Stomach (tissue), 9 donors: Measurements from ENCODE around the gene AKAP7. TPM values are rescaled to one million over a fixed set of nuclear protein-coding genes. Genes with fewer than 3 reads are reported as not detected.

ENCODE experiments used
- DNase-seq, 2 donors: peaks; one replicate each; pipeline versions ENCODE4 v3.0.0 to v3.0.0-alpha.2; 2013 to 2019
- H3K27ac ChIP-seq, 5 donors: fragments of 200-600 bp in 4 of 5; sonication (generic) in 4 of 5; one replicate each; pipeline ENCODE4 v1.5.1; 2013 to 2019; ENCODE audit warnings: mild to moderate bottlenecking in 1 of 5, moderate library complexity in 1 of 5
- H3K27me3 ChIP-seq, 3 donors: fragments of 200-600 bp; sonication (generic); one replicate each; pipeline ENCODE4 v1.5.1; 2017 to 2019; ENCODE audit warnings: mixed run types in 1 of 3
- H3K36me3 ChIP-seq, 4 donors: fragments of 200-600 bp; sonication (generic); 1 replicate in 3 of 4; 2 replicates in 1 of 4; pipeline ENCODE4 v1.5.1; 2016 to 2019
- H3K4me1 ChIP-seq, 4 donors: fragments of 200-600 bp; sonication (generic); one replicate each; pipeline ENCODE4 v1.5.1; 2016 to 2019
- H3K4me3 ChIP-seq, 4 donors: fragments of 200-600 bp; sonication (generic) in 3 of 4; one replicate each; pipeline ENCODE4 v1.5.1; 2016 to 2019; ENCODE audit warnings: mild to moderate bottlenecking in 1 of 4
- H3K9me3 ChIP-seq, 4 donors: fragments of 200-600 bp; sonication (generic); one replicate each; pipeline ENCODE4 v1.5.1; 2016 to 2019
- EP300 ChIP-seq: sonication (generic); formaldehyde crosslinking; IDR thresholded peaks from one replicate; pipeline ENCODE4 v1.6.1; 2017; ENCODE audit warnings: antibody characterized with exemption
- POLR2A ChIP-seq, 4 donors: fragments of 450-650 bp; IDR thresholded peaks; one replicate each; pipeline ENCODE4 v1.6.1; 2016; ENCODE audit warnings: antibody characterized with exemption in 4 of 4, control low read depth in 2 of 4, mild to moderate bottlenecking in 1 of 4, moderate library complexity in 1 of 4
- POLR2AphosphoS5 ChIP-seq, 3 donors: sonication (generic); formaldehyde crosslinking; IDR thresholded peaks; one replicate each; pipeline ENCODE4 v1.6.1; 2016; ENCODE audit warnings: antibody characterized with exemption in 3 of 3
- WGBS, 5 donors: extraction: QIAGEN DNeasy Blood & Tissue Kit in 3 of 5; methylation state at CpG; one replicate each; pipeline versions ENCODE4 v1.1.5 to v1.1.7; 2013 to 2018; 5-methylcytosine and 5-hydroxymethylcytosine counted together
- intact Hi-C: fragments of 100-400 bp; cut with DNase I; formaldehyde crosslinking; loops from one replicate; pipeline ENCODE4 v1.15.1; 2023; ENCODE audit warnings: low total_unique reads
- polyA plus RNA-seq, 3 donors: library from polyadenylated mRNA; stranded (reverse); fragments of 200-250 nt; gene quantifications; one replicate each; pipeline ENCODE4 v1.2.3, GENCODE V29; 2013
- total RNA-seq, 5 donors: library from RNA; depleted of rRNA; stranded (reverse); fragments of >200 nt; gene quantifications; one replicate each; pipeline versions ENCODE4 v1.1.0 to v1.2.3, GENCODE V29; 2014 to 2016
- TF ChIP-seq, protein P1 (sequence below), 7 experiments: fragments of 450-650 bp in 4 of 7; fragments of 200-600 bp in 3 of 7; sonication (generic) in 3 of 7; IDR thresholded peaks; one replicate each; pipeline ENCODE4 v1.5.1; 2016 to 2019; ENCODE audit warnings: antibody characterized with exemption in 7 of 7, control low read depth in 2 of 7, mild to moderate bottlenecking in 1 of 7
- donor health status: healthy with polysubstance abuse.
- donor health status: Bipolar disorder and iron deficiency.
- donor health status: healthy.

The AKAP7 gene
- total and polyA plus RNA-seq, 8 donors = 1.3 to 59.5 (median 4.6) TPM

DNA sequence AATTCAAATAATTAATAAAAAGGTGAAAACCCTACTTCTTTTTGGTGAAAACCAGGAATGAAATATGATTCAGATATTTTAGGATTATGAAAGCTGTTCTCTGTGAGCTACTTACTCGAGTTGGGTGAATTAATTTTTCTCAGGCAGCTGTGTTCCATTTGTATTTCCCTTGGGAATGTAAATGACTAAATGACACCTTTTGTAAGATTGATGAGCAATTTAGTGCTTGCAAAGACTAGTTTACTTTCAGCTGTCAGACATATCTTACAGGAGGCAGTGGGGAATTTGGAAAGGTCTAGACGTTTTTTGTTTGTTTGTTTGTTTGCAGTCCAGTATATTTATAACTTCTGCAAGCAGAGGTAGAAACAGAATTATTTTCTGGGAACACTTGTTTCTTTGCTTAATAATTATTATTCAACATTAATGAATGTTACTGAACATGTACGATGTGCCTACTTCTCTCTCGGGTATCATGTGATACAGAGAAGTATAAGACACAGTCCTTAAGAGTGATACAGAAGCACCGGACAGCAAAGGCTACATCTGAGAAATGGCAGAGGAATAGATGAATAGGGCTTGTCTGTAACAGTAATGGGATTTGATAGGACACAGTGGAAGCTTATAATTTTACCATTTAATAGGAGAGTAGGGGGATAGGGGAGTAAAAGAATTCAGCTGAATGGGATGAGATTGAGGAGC, 91.3 kb downstream of the AKAP7 start:
- H3K27ac ChIP-seq = no peak overlapping the region
- H3K4me3 ChIP-seq = no peak overlapping the region
- H3K27me3 ChIP-seq = no peaks in the 10 kb centered on the region
- peaks cover 0 to 8% (median 3%) of the 10 kb centered on the region in 4 donors for H3K36me3 ChIP-seq
- WGBS, 5 donors = 80 to 88% (median 82%) methylated on average over 5 of the region's 5 CpGs
- intact Hi-C loops = no loop called here
- no peak for DNase-seq
- no peak for TF ChIP-seq EP300
- no peak for TF ChIP-seq POLR2A (IDR thresholded peaks at IDR 0.05)
- TF ChIP-seq, protein P1, sequence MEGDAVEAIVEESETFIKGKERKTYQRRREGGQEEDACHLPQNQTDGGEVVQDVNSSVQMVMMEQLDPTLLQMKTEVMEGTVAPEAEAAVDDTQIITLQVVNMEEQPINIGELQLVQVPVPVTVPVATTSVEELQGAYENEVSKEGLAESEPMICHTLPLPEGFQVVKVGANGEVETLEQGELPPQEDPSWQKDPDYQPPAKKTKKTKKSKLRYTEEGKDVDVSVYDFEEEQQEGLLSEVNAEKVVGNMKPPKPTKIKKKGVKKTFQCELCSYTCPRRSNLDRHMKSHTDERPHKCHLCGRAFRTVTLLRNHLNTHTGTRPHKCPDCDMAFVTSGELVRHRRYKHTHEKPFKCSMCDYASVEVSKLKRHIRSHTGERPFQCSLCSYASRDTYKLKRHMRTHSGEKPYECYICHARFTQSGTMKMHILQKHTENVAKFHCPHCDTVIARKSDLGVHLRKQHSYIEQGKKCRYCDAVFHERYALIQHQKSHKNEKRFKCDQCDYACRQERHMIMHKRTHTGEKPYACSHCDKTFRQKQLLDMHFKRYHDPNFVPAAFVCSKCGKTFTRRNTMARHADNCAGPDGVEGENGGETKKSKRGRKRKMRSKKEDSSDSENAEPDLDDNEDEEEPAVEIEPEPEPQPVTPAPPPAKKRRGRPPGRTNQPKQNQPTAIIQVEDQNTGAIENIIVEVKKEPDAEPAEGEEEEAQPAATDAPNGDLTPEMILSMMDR (IDR thresholded peaks at IDR 0.05) = no peak
- no peak for TF ChIP-seq POLR2AphosphoS5 (IDR thresholded peaks at IDR 0.05)
- H3K9me3 ChIP-seq = no peaks in the 10 kb centered on the region
- peaks cover 0 to 5% (median 2%) of the 10 kb centered on the region in 4 donors for H3K4me1 ChIP-seq

DNA sequence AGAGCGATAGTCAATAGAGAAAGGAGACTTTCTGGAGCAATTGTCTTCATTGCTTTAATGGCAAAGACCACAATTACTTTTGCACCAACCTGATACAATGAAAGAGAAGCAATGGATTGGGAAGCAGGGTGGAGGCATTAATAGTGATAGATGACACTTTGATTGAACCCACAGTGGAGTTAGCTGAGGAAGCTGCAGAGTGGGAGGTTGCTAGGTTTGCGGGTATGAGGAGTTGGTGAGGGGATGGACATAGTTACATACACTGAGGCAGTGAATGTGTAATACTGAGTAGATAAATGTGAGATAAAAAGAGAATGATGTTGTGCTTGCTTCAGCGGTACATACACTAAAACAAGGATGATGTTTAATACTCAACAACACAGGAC, 91.9 kb downstream of the AKAP7 start:
- peaks cover 0 to 5% (median 2%) of the 10 kb centered on the region in 4 donors for H3K4me1 ChIP-seq
- H3K9me3 ChIP-seq = no peaks in the 10 kb centered on the region
- H3K27ac ChIP-seq = no peak overlapping the region
- DNase-seq = no peak
- 93 to 100% (median 98%) methylated on average over 3 of the region's 3 CpGs for WGBS, 5 donors
- no peaks in the 10 kb centered on the region for H3K27me3 ChIP-seq
- H3K4me3 ChIP-seq = no peak overlapping the region
- no peak for TF ChIP-seq EP300
- TF ChIP-seq, protein P1 (IDR thresholded peaks at IDR 0.05) = no peak
- no peak for TF ChIP-seq POLR2A (IDR thresholded peaks at IDR 0.05)
- intact Hi-C loops = no loop called here
- H3K36me3 ChIP-seq = peaks cover 0 to 3% (median under 1%) of the 10 kb centered on the region in 4 donors

DNA sequence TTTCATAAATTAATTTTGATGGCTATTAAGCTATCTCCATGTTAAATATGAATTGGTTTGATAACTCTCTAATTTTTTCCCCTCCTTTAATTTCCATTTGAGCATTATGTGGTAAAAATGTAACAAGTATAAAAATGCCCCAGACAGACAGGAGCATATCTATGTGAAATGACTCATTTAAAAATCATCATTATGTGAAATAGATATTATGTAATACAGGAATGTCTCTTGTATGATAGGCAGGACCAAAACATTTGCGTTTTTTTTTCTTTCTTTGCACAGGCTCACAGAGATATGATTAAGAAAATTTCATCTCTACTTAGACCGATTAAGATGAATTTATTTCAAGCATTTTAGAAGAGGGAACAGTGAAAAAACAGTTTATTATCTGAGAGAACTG, 95.8 kb downstream of the AKAP7 start:
- no peak for DNase-seq
- intact Hi-C loops = no loop called here
- 70 to 81% (median 74%) methylated on average over 2 of the region's 2 CpGs for WGBS, 5 donors
- Histone ChIP-seq H3K4me3 (no peak overlapping the region), H3K36me3 (no peaks in the 10 kb centered on the region), H3K4me1 (peaks cover 0 to 4% (median 0%) of the 10 kb centered on the region in 4 donors), H3K9me3 (no peaks in the 10 kb centered on the region), H3K27me3 (no peaks in the 10 kb centered on the region), H3K27ac (no peak overlapping the region)
- TF ChIP-seq POLR2AphosphoS5 (IDR thresholded peaks at IDR 0.05) = no peak
- no peak for TF ChIP-seq POLR2A (IDR thresholded peaks at IDR 0.05)
- TF ChIP-seq, protein P1 (IDR thresholded peaks at IDR 0.05) = no peak
- no peak for TF ChIP-seq EP300

DNA sequence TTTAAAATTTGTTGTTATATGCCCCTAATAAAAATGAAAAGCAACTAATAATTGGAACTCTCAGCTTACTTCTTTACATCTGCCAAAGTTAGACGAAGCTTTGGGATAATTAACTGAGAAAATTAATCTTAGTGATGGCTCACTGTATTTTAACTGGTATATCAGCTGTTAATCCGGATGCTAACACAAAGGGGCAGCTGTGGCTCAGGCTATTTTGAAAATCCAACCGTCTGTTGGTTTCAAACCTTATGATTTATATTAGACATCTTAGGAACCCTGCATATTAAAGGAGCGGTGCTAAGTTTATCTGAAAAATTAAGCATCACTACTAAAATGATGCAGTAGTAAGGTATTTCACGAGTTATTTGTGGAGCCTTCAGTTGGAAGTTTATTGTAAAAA, 96.6 kb downstream of the AKAP7 start:
- no peaks in the 10 kb centered on the region for H3K4me1 ChIP-seq
- intact Hi-C loops = no loop called here
- no peak for DNase-seq
- H3K27ac ChIP-seq = no peak overlapping the region
- H3K9me3 ChIP-seq = no peaks in the 10 kb centered on the region
- no peak for TF ChIP-seq POLR2A (IDR thresholded peaks at IDR 0.05)
- TF ChIP-seq, protein P1 (IDR thresholded peaks at IDR 0.05) = no peak
- TF ChIP-seq POLR2AphosphoS5 (IDR thresholded peaks at IDR 0.05) = no peak
- TF ChIP-seq EP300 = no peak
- 77 to 91% (median 87%) methylated on average over 5 of the region's 5 CpGs for WGBS, 5 donors
- no peaks in the 10 kb centered on the region for H3K36me3 ChIP-seq
- no peak overlapping the region for H3K4me3 ChIP-seq
- no peaks in the 10 kb centered on the region for H3K27me3 ChIP-seq
